Retinal pigment epithelial cell (primary cell): ENCODE results near the gene BTNL9.

Experiments
- DNase-seq: peaks from one replicate; pipeline ENCODE4 v3.0.0-alpha.2; 2010; ENCODE audit warnings: low read depth
- H3K4me3 ChIP-seq: 2 replicates; pipeline ENCODE4 v1.5.1; 2011; ENCODE audit warnings: mild to moderate bottlenecking, low read length, control low read depth, moderate library complexity
- CTCF ChIP-seq: conservative IDR thresholded peaks from 2 replicates; pipeline ENCODE4 v1.5.1; 2011; ENCODE audit warnings: low read depth, low read length, control low read depth, inconsistent platforms

The BTNL9 gene

GRCh38 chr5:181063514-181063913, 23.4 kb downstream of the BTNL9 start:
- DNase-seq: no peak
- no peak overlapping the region for H3K4me3 ChIP-seq
- no peak for TF ChIP-seq CTCF

- H3K4me3 ChIP-seq: no peak overlapping the region
- DNase-seq: no peak
- TF ChIP-seq CTCF: no peak
These were observed 24.9 kb downstream of the BTNL9 start for GRCh38 chr5:181064987-181065386.

GRCh38 chr5:181069767-181070491, 29.9 kb downstream of the BTNL9 start:
- no peak for TF ChIP-seq CTCF
- no peak overlapping the region for H3K4me3 ChIP-seq
- DNase-seq: no peak

- no peak for DNase-seq
- TF ChIP-seq CTCF: no peak
- H3K4me3 ChIP-seq: no peak overlapping the region
These were observed 30.5 kb downstream of the BTNL9 start for GRCh38 chr5:181070523-181070922.

- no peak for TF ChIP-seq CTCF
- no peak for DNase-seq
- H3K4me3 ChIP-seq: no peak overlapping the region
These were observed 31.2 kb downstream of the BTNL9 start for GRCh38 chr5:181071257-181071656.

- H3K4me3 ChIP-seq: no peak overlapping the region
- DNase-seq: no peak
- TF ChIP-seq CTCF: no peak
These were observed 36.9 kb downstream of the BTNL9 start for GRCh38 chr5:181076920-181077319.

GRCh38 chr5:181081989-181082388, 41.9 kb downstream of the BTNL9 start:
- no peak for DNase-seq
- no peak for TF ChIP-seq CTCF
- no peak overlapping the region for H3K4me3 ChIP-seq
